GM19025 (cell line): Measurements from ENCODE around the gene MAGEA6.
"Not testable (repeated sequence)": the region's sequence is repeated elsewhere in the genome, so short reads cannot be mapped to it uniquely, and the experiment has no call there.

Source experiments
- ATAC-seq: cut with Tn5 transposase; IDR thresholded peaks from one replicate; pipeline ENCODE4 v1.9.1; 2021; ENCODE audit warnings: mild to moderate bottlenecking, low read depth, moderate library complexity; ENCODE audit not compliant: unreplicated experiment

The MAGEA6 gene

GRCh38 chrX:152769549-152770289, at the start of gene MAGEA6:
Gene MAGEA6, minus strand, starts transcription at chrX:152769689. Its CDS starts 2,039 bp downstream, at chrX:152767650.
- ATAC-seq, result not testable (repeated sequence)

GRCh38 chrX:152819266-152819665, 49.8 kb upstream of the MAGEA6 start:
- ATAC-seq, result no peak

- no peak for ATAC-seq
Measured at GRCh38 chrX:152818356-152818755, 48.9 kb upstream of the MAGEA6 start.

- no peak for ATAC-seq
Measured at GRCh38 chrX:152817078-152817764, 47.7 kb upstream of the MAGEA6 start.

- ATAC-seq, result no peak
Measured at GRCh38 chrX:152814048-152814447, 44.6 kb upstream of the MAGEA6 start.

GRCh38 chrX:152813206-152813605, 43.7 kb upstream of the MAGEA6 start:
- no peak for ATAC-seq

- ATAC-seq, result no peak
Measured at GRCh38 chrX:152810403-152810802, 40.9 kb upstream of the MAGEA6 start.

- ATAC-seq, result no peak
Measured at GRCh38 chrX:152806035-152806434, 36.5 kb upstream of the MAGEA6 start.

- no peak for ATAC-seq
Measured at GRCh38 chrX:152798945-152799344, 29.5 kb upstream of the MAGEA6 start.

GRCh38 chrX:152787062-152787461, 17.6 kb upstream of the MAGEA6 start:
- peak; percentile 51 for ATAC-seq

GRCh38 chrX:152766562-152766961, 2.9 kb downstream of the MAGEA6 start:
- not testable (repeated sequence) for ATAC-seq

GRCh38 chrX:152761582-152761981, 7.9 kb downstream of the MAGEA6 start:
- ATAC-seq, result not testable (repeated sequence)

- ATAC-seq, result not testable (repeated sequence)
Measured at GRCh38 chrX:152759544-152759943, 9.9 kb downstream of the MAGEA6 start.

- not testable (repeated sequence) for ATAC-seq
Measured at GRCh38 chrX:152758918-152759317, 10.6 kb downstream of the MAGEA6 start, which contains the start of gene CSAG3. Gene CSAG3, plus strand, starts transcription at chrX:152759218.

GRCh38 chrX:152754871-152755270, 14.6 kb downstream of the MAGEA6 start:
- ATAC-seq, result not testable (repeated sequence)

- not testable (repeated sequence) for ATAC-seq
Measured at GRCh38 chrX:152753686-152754650, 15.5 kb downstream of the MAGEA6 start, which contains the start of gene MAGEA2. Gene MAGEA2, minus strand, starts transcription at chrX:152753842. Its CDS starts 2,479 bp downstream, at chrX:152751363.

- no peak for ATAC-seq
Measured at GRCh38 chrX:152738560-152738959, 30.9 kb downstream of the MAGEA6 start.

- not testable (repeated sequence) for ATAC-seq
Measured at GRCh38 chrX:152736528-152736927, 33.0 kb downstream of the MAGEA6 start.

GRCh38 chrX:152735860-152736511, 33.5 kb downstream of the MAGEA6 start:
- no peak for ATAC-seq

- ATAC-seq, result no peak
Measured at GRCh38 chrX:152735101-152735500, 34.4 kb downstream of the MAGEA6 start.
